ENCODE measurements around the gene PHLPP2. TPM values are rescaled to one million over a fixed set of nuclear protein-coding genes. Genes with fewer than 3 reads are reported as not detected.
A peak's percentile ranks its signal among the peaks of the same experiment; 100 is the strongest.

Gene PHLPP2
- polyA plus RNA-seq, 1 donor: 19.6 TPM

- peaks cover 35% of the 10 kb centered on the region for H3K4me1 ChIP-seq (ENCODE audit: control insufficient read depth, insufficient read depth, low read length)
- WGBS (ENCODE audit: insufficient coverage, low lambda C conversion rate): no CpG with 5 or more reads among the region's 4 CpGs
- peak overlapping the region; percentile 27 for H3K4me3 ChIP-seq (ENCODE audit: low read length)
- H3K36me3 ChIP-seq (ENCODE audit: control insufficient read depth, insufficient read depth, low read length): peaks cover 31% of the 10 kb centered on the region
- peak overlapping the region; percentile 71 for H3K27ac ChIP-seq (ENCODE audit: low read length)
- no peaks in the 10 kb centered on the region for H3K9me3 ChIP-seq (ENCODE audit: control insufficient read depth, low read depth, low read length)
- no peaks in the 10 kb centered on the region for H3K27me3 ChIP-seq (ENCODE audit: control insufficient read depth, insufficient read depth, low read length)
- peak; percentile 77 to 87 for DNase-seq
Measured at GRCh38 chr16:71670537-71670936, 54.0 kb downstream of the PHLPP2 start.

DNA sequence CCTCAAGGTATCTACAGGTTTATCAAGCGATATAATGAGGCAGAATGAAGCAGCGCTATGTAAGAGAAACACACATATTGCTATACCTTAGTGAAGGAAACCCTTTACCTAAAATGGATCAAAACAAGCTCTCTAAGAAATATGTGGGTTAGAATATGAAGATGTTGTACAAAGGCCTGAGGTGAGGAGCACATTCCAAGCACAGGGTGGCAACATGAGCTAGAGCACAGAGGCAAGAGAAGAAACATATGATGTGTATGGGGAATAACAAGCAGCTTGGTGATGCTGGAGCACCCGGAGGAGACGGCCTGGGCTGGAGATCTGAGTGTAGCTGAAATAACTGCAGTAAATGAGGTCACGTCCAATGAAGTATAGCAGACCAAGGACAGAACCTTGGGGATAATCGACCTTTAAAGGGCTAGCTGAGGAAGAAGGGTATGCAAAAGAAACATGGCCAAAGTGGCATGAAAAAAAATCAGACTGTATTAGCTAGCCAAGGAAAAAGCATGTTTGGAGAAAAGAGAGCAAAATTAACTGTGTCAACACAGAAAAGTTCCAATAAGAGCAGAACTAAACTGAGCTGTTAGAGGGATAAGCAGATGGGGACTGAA lies 54.5 kb downstream of the PHLPP2 start:
- H3K4me1 ChIP-seq (ENCODE audit: control insufficient read depth, insufficient read depth, low read length): peaks cover 35% of the 10 kb centered on the region
- H3K27me3 ChIP-seq (ENCODE audit: control insufficient read depth, insufficient read depth, low read length): no peaks in the 10 kb centered on the region
- H3K4me3 ChIP-seq (ENCODE audit: low read length): no peak overlapping the region
- H3K27ac ChIP-seq (ENCODE audit: low read length): peak overlapping the region; percentile 71
- peaks cover 31% of the 10 kb centered on the region for H3K36me3 ChIP-seq (ENCODE audit: control insufficient read depth, insufficient read depth, low read length)
- DNase-seq: no peak
- no peaks in the 10 kb centered on the region for H3K9me3 ChIP-seq (ENCODE audit: control insufficient read depth, low read depth, low read length)
- no CpG with 5 or more reads among the region's 6 CpGs for WGBS (ENCODE audit: insufficient coverage, low lambda C conversion rate)

GRCh38 chr16:71666928-71667707 lies 57.4 kb downstream of the PHLPP2 start:
- WGBS (ENCODE audit: insufficient coverage, low lambda C conversion rate): no CpG with 5 or more reads among the region's 4 CpGs
- H3K27ac ChIP-seq (ENCODE audit: low read length): peak overlapping the region; percentile 73
- peaks cover 35% of the 10 kb centered on the region for H3K4me1 ChIP-seq (ENCODE audit: control insufficient read depth, insufficient read depth, low read length)
- no peaks in the 10 kb centered on the region for H3K9me3 ChIP-seq (ENCODE audit: control insufficient read depth, low read depth, low read length)
- peak; percentile 54 to 81 for DNase-seq
- H3K36me3 ChIP-seq (ENCODE audit: control insufficient read depth, insufficient read depth, low read length): peaks cover 38% of the 10 kb centered on the region
- H3K27me3 ChIP-seq (ENCODE audit: control insufficient read depth, insufficient read depth, low read length): no peaks in the 10 kb centered on the region
- no peak overlapping the region for H3K4me3 ChIP-seq (ENCODE audit: low read length)

DNA sequence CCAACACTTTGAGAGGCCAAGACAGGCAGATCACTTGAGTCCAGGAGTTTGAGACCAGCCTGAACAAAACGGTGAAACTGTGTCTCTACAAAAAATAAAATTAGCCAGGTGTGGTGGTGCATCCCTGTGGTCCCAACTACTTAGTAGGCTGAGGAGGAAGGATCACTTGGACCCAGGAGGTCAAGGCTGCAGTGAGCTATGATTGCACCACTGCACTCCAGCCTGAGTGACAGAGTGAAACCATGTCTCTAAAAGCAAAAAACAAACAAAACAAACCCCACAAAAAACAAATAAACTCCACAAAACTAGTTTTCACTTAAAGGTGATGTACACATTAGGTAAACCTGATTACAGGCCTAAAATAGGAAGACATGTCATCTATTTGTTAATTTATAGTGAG lies 58.2 kb downstream of the PHLPP2 start:
- H3K36me3 ChIP-seq (ENCODE audit: control insufficient read depth, insufficient read depth, low read length): peaks cover 42% of the 10 kb centered on the region
- H3K4me1 ChIP-seq (ENCODE audit: control insufficient read depth, insufficient read depth, low read length): peaks cover 35% of the 10 kb centered on the region
- WGBS (ENCODE audit: insufficient coverage, low lambda C conversion rate): no CpG with 5 or more reads among the region's 1 CpG
- H3K9me3 ChIP-seq (ENCODE audit: control insufficient read depth, low read depth, low read length): no peaks in the 10 kb centered on the region
- no peaks in the 10 kb centered on the region for H3K27me3 ChIP-seq (ENCODE audit: control insufficient read depth, insufficient read depth, low read length)
- DNase-seq: no peak
- H3K27ac ChIP-seq (ENCODE audit: low read length): peak overlapping the region; percentile 73
- H3K4me3 ChIP-seq (ENCODE audit: low read length): no peak overlapping the region

DNA sequence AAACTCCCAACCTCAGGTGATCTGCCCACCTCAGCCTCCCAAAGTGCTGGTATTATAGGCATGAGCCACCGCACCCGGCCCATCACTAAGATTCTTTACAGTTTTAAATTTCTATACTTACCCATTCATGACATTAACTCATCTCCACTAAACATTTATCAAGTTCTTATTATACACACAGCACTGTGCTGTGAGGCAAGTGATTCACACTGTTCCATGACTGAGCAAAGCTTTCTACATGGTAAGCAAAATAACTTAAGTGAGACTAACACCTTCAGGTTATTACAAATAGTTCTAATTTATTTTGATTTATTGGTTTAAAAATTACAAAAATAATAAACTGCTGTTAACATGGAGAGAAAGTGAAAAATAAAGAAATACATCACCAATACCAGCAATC lies 65.0 kb downstream of the PHLPP2 start:
- WGBS (ENCODE audit: insufficient coverage, low lambda C conversion rate): no CpG with 5 or more reads among the region's 2 CpGs
- peaks cover 56% of the 10 kb centered on the region for H3K36me3 ChIP-seq (ENCODE audit: control insufficient read depth, insufficient read depth, low read length)
- no peaks in the 10 kb centered on the region for H3K9me3 ChIP-seq (ENCODE audit: control insufficient read depth, low read depth, low read length)

DNA sequence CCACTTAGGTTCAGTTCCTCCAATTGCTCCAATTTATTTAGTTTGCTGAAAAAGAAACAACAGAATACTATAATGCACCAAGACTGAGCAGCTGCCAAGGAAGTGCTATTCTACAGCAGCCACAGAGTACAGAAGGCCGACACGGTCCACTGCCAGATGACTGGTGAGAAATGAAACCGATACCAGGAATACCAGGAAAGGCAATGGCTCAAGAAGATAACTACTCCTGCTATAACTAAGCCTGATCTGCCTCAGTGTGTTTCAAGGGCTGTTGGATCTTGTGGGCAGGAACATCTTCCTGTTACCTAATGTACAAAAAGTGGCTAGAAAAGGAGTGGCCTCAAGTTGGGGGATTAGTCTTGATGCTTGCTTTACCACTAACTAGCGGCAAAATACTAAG lies 65.7 kb downstream of the PHLPP2 start:
- peaks cover 52% of the 10 kb centered on the region for H3K36me3 ChIP-seq (ENCODE audit: control insufficient read depth, insufficient read depth, low read length)
- H3K9me3 ChIP-seq (ENCODE audit: control insufficient read depth, low read depth, low read length): no peaks in the 10 kb centered on the region
- H3K27me3 ChIP-seq (ENCODE audit: control insufficient read depth, insufficient read depth, low read length): no peaks in the 10 kb centered on the region
- no CpG with 5 or more reads among the region's 4 CpGs for WGBS (ENCODE audit: insufficient coverage, low lambda C conversion rate)
- no peak overlapping the region for H3K4me3 ChIP-seq (ENCODE audit: low read length)
- no peak overlapping the region for H3K27ac ChIP-seq (ENCODE audit: low read length)
- H3K4me1 ChIP-seq (ENCODE audit: control insufficient read depth, insufficient read depth, low read length): no peaks in the 10 kb centered on the region
- DNase-seq: peak in 1 of 2 donors; percentile 9

More for the DNA sequence above, 65.0 kb downstream of the PHLPP2 start:
- DNase-seq: no peak
- H3K4me3 ChIP-seq (ENCODE audit: low read length): no peak overlapping the region
- H3K27me3 ChIP-seq (ENCODE audit: control insufficient read depth, insufficient read depth, low read length): no peaks in the 10 kb centered on the region
- no peaks in the 10 kb centered on the region for H3K4me1 ChIP-seq (ENCODE audit: control insufficient read depth, insufficient read depth, low read length)
- no peak overlapping the region for H3K27ac ChIP-seq (ENCODE audit: low read length)

- H3K4me1 ChIP-seq (ENCODE audit: control insufficient read depth, insufficient read depth, low read length): peaks cover 11% of the 10 kb centered on the region
- no peaks in the 10 kb centered on the region for H3K27me3 ChIP-seq (ENCODE audit: control insufficient read depth, insufficient read depth, low read length)
- 100% methylated on average over 1 of the region's 7 CpGs for WGBS (ENCODE audit: insufficient coverage, low lambda C conversion rate)
- no peak for DNase-seq
- no peak overlapping the region for H3K27ac ChIP-seq (ENCODE audit: low read length)
- H3K36me3 ChIP-seq (ENCODE audit: control insufficient read depth, insufficient read depth, low read length): peaks cover 49% of the 10 kb centered on the region
- H3K4me3 ChIP-seq (ENCODE audit: low read length): no peak overlapping the region
- H3K9me3 ChIP-seq (ENCODE audit: control insufficient read depth, low read depth, low read length): no peaks in the 10 kb centered on the region
Measured at GRCh38 chr16:71649704-71650103, 74.8 kb downstream of the PHLPP2 start.

DNA sequence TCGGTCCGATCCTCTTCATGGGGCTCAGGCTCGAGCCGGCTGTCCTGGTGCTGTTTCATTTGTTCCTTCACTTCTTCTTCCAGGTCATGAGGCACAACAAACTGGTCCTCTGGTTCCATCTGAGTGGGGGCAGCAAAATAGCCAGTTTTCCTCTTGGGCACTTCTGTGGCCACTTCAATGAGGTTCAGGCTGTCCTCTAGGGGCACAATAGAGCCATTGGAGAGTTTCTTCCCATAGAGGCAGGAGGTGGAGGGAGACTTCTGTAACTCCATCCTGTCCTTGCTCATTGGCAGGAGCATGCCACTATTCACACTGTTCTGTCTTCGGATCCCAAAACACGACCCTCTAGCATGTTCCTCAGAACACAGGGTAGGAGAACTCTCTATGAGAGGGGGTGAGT lies 75.6 kb downstream of the PHLPP2 start:
- no peaks in the 10 kb centered on the region for H3K9me3 ChIP-seq (ENCODE audit: control insufficient read depth, low read depth, low read length)
- H3K36me3 ChIP-seq (ENCODE audit: control insufficient read depth, insufficient read depth, low read length): peaks cover 47% of the 10 kb centered on the region
- WGBS (ENCODE audit: insufficient coverage, low lambda C conversion rate): no CpG with 5 or more reads among the region's 6 CpGs
- no peak overlapping the region for H3K4me3 ChIP-seq (ENCODE audit: low read length)
- peak in 1 of 2 donors; percentile 16 for DNase-seq
- H3K27me3 ChIP-seq (ENCODE audit: control insufficient read depth, insufficient read depth, low read length): no peaks in the 10 kb centered on the region
- H3K4me1 ChIP-seq (ENCODE audit: control insufficient read depth, insufficient read depth, low read length): peaks cover 11% of the 10 kb centered on the region
- H3K27ac ChIP-seq (ENCODE audit: low read length): no peak overlapping the region

- no peak for DNase-seq
- no peak overlapping the region for H3K4me3 ChIP-seq (ENCODE audit: low read length)
- H3K4me1 ChIP-seq (ENCODE audit: control insufficient read depth, insufficient read depth, low read length): peaks cover 11% of the 10 kb centered on the region
- H3K27ac ChIP-seq (ENCODE audit: low read length): no peak overlapping the region
- no peaks in the 10 kb centered on the region for H3K9me3 ChIP-seq (ENCODE audit: control insufficient read depth, low read depth, low read length)
- WGBS (ENCODE audit: insufficient coverage, low lambda C conversion rate): no CpG with 5 or more reads among the region's 2 CpGs
- H3K27me3 ChIP-seq (ENCODE audit: control insufficient read depth, insufficient read depth, low read length): no peaks in the 10 kb centered on the region
- peaks cover 41% of the 10 kb centered on the region for H3K36me3 ChIP-seq (ENCODE audit: control insufficient read depth, insufficient read depth, low read length)
Measured at GRCh38 chr16:71648162-71648561, 76.3 kb downstream of the PHLPP2 start.

DNA sequence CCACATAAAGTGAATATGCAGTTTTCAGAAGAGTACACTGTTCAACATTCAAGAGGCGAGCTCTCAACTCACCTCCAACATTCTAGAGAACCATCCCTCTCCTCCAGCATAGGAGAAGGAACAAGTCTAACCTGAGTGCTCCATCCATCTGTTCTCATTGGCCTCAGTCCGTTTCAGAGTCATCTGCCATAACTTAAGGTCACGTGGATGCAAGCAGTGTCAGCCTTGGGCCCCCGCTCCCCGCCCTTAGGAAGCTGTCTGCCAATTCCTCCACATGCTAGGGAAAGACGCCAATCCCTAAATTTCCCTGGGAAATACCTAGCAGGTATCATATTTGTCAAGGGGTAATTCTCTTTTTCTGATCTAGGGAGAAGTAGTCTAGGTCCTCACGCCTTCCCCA lies 77.1 kb downstream of the PHLPP2 start:
- 100% methylated on average over 3 of the region's 7 CpGs for WGBS (ENCODE audit: insufficient coverage, low lambda C conversion rate)
- peaks cover 34% of the 10 kb centered on the region for H3K36me3 ChIP-seq (ENCODE audit: control insufficient read depth, insufficient read depth, low read length)
- DNase-seq: no peak
- no peaks in the 10 kb centered on the region for H3K27me3 ChIP-seq (ENCODE audit: control insufficient read depth, insufficient read depth, low read length)
- peaks cover 11% of the 10 kb centered on the region for H3K4me1 ChIP-seq (ENCODE audit: control insufficient read depth, insufficient read depth, low read length)
- H3K4me3 ChIP-seq (ENCODE audit: low read length): no peak overlapping the region
- no peak overlapping the region for H3K27ac ChIP-seq (ENCODE audit: low read length)
- no peaks in the 10 kb centered on the region for H3K9me3 ChIP-seq (ENCODE audit: control insufficient read depth, low read depth, low read length)
